NCI-H1048 (cell line): Measurements from ENCODE around the gene TNS1.

Experiments
- DNase-seq: peaks from one replicate; lab custom pipeline; 2025; lab: John Stamatoyannopoulos, UW

The TNS1 gene

DNA sequence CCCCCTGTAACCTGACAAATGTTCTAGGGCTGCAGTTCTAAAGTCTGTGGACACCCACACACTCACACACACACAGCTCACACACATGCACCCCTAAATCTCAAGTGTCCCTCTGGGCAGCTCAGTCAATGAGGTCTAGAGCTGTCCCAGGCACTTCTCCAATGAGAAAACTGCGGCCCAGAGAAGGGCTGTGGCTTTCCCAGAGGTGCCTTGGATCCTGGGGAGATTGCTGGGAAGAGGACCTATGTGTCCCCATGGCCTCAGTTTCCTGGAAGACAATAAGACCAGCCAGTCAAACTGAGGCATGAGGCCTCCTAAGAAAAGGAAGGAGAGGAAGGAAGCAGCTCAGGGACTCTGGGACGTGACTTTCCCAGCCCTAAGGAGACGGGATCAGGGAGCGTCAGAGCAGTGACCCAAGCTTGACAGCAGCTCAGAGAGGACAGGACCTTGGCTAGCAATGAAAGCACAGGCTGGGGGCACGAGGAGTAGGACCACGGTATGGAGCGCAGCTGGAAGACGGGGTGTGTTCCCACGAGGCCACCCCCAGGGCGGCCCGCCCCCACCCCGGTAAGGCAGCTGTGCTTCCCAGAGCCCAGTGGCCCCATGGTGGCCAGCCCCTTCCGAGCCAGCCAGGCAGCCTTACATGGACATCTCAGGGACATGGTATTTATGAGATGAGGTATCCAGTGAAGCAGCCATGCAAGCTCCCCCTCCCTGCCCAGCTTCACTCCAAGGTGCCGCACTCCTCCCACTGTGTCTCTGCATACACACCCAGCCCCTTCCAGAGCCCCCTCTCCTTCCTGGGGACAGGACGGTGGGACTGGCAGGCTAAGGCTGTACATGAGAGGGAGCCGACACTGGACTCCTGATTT is 46.0 kb downstream of the TNS1 start:
- DNase-seq: no peak

GRCh38 chr2:217955881-217956493 is 46.8 kb downstream of the TNS1 start:
- no peak for DNase-seq

GRCh38 chr2:217954971-217955740 is 47.6 kb downstream of the TNS1 start:
- DNase-seq: no peak

- no peak for DNase-seq
Measured at GRCh38 chr2:217954469-217954868, 48.3 kb downstream of the TNS1 start.

DNA sequence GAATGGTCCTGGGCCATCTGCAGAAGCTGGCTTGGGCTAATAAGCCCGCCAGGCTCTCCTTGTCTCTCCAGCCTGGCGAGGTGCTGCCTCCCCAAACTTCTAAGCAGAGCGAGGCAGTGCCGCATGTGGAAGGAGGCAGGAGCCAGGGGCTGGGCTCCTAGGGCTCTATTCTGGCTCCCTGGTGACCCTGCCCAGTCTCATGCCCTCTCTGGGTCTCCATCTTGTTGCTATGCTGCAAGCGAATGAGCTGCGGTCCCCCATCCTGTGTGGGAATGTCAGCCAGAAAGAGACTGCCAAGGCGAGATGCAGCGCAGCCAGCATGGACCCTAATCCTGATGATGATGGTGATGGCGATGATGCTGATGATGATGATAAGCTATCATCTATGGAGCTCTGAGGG is 48.7 kb downstream of the TNS1 start:
- DNase-seq: no peak

GRCh38 chr2:217953531-217953932 is 49.3 kb downstream of the TNS1 start:
- DNase-seq: no peak

DNA sequence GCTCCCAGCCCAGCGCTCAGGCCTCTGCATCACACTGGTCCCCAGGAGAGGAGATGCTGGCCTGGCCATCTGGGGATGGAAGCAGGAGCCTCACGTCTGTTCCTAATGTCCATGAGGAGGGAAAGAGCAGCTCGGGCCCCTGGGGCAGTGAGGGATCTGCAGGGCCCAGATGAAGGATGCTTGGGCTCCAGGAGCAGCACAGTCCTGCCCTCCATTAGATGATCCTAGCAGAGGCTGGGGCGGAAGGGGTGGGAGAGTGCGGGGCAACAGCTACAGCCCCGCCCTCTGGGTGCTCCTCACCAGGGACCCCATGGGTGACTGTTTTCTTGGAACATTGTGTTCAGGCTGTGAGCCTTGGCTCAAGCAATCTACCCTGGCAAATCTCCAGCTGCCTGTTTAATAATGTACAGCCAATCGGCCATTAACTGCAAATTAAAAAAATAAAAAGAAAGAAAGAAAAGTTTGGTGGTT is 49.7 kb downstream of the TNS1 start:
- no peak for DNase-seq

DNA sequence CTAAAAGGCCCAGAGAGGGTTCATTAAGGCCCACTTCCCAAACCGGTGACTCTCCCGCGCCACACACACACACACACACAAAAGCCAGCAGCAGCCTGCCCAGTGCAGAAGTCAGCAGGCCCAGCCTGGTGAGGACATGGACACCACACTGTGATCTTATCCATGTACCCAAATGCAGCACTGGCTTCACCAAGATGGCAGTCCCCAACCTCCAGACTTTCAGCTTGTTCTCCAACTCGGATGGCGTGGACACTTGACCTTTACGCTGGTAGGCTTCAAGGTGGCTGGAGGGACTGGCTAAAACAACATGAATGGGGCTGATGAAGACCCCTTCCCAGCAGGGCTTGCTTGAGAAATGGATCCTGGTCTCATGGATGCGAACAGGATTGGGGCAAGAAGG is 50.4 kb downstream of the TNS1 start:
- no peak for DNase-seq

- no peak for DNase-seq
Measured at GRCh38 chr2:217951521-217952247, 51.1 kb downstream of the TNS1 start.

DNA sequence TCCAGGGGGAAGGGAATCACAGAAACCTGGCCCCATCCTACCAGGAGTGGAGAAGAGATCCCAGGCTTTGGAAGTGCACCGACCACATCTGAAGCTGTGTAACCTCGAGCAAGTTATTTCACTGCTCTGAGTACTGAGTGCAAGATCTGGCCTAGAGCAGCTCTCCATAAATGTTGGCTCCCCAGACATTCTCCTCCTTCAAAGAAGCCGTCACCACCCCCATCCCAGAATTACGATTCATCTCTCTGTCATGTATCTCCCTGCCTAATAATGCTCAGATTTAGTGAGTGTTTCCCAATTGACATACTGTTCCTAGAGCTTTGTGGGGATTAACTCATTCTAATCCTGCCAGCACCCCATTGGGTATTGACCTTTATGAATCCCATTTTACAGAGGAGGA is 51.7 kb downstream of the TNS1 start:
- DNase-seq: no peak

- no peak for DNase-seq
Measured at GRCh38 chr2:217950401-217950871, 52.4 kb downstream of the TNS1 start.

- DNase-seq: no peak
Measured at GRCh38 chr2:217949447-217949846, 53.3 kb downstream of the TNS1 start.

GRCh38 chr2:217948897-217949296 is 53.9 kb downstream of the TNS1 start:
- no peak for DNase-seq

GRCh38 chr2:217948351-217948791 is 54.4 kb downstream of the TNS1 start:
- no peak for DNase-seq

DNA sequence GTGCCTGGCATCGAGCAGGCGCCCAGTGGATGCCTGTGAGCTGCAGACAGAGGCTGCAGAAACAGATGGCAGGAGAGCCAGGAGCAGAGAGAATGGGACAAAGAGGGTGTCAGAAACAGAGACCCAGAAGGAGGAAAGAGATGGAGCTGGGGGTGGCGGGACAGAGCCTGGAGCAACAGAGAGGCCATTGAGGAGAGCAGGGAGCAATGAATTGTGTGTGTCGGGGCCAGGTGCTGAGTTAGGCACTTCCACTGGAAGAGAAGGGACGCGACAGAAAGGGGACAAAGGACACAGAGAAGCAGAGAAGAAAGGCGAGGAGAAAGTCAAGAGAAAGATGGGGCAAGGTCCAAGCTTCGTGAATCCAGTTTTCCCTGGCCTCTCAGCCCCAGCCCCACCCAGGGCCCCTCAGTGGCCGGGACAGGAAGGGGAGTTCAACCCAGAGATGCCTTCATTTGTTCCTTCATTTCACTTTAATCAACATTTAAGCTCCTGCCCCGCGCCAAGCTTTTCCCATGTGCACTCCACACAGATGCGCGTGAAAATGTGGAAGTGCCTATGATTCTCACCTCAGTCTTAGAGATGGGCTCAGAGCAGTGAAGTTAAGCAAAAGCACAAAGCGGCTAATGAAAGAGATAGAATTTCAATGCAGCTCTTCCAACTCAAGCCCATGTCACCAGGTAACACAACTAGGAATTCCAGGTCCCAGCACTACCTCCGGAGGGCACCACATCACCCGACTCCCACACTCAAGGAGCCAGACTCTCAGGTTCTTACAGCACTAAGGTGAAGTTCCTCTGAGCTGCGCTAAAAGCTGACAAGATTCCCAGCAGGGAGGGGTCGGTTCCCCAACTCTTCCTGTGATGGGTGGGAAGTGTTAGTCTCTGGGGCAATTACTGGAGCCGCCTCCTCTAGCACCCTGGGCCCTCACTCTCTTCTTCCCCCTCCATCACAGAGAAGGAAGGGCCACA is 55.1 kb downstream of the TNS1 start:
- no peak for DNase-seq

DNA sequence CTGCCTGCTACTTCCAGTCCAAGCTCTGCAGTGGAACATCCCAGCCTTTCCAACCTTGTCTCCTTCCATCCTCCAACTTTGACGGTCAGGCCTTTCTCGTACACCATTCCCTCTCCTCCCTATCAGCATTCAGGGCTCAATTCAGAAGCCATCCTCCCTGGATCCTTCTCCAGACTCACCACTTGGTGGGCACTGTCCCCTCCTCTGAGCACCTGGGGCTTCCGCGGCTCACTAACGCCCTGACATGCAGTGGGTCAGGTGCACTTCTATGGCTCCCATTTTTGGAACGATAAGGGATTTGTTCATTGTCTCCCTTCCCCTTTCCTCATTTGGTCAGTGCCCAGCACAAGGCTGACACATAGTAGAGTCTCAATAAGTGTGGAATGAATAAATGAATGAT is 56.7 kb downstream of the TNS1 start:
- DNase-seq: no peak

DNA sequence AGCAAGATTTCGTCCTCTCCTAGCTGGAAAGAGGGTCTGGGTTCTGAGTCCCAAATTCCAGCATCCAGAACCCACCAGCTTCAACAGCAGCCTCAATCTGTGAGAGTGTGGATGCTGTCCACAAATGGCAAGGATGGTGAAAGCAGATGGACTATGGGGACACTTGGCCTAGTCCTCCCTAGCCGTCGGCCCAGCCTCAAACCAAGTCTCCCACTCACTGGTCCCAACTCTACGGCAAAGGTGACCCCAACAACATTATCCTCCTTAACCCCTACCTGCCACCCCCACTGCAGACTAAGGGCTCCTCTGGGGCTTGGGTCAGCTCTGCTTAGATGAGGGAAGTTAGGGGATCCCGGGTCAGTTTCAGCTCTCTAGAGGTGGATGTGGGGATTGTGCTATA is 57.3 kb downstream of the TNS1 start:
- DNase-seq: no peak

DNA sequence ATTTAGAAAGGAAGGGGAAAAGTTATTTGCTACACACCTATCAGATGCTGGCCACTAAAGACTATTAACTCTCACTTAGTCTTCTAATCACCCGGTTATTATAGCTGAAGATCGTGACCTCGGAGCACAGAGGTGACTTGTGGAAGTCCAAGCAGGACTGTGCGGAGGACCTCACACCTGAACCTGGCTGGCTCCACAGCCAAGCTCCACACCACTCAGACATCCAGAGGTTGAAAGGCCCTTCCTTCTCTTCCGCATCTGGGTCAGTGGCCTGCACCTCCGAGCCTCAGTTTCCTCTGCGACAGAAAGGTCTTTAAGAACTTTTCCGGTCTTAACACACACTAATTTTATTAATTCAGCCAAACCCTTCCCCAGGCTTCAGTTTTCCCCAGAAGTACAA is 57.9 kb downstream of the TNS1 start:
- DNase-seq: no peak

DNA sequence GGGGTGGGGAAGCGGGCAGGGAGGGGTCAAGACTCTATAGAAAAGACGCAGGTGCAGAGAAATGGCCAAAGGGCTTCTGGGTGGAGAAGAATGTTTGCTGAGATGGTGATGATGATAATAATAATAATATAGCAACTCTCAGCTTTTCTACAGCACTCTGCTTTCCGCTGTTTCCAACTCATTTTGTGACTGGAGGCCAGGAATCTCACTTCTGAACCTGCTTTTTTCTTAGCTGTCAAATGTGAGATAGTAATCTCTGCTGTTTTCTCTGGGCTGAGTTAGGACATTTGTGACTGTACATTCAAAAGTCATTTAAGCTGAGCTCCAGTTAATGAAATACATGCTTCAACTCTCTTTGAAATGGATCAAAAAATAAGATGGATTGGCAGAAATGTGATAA is 58.4 kb downstream of the TNS1 start:
- DNase-seq: no peak

DNA sequence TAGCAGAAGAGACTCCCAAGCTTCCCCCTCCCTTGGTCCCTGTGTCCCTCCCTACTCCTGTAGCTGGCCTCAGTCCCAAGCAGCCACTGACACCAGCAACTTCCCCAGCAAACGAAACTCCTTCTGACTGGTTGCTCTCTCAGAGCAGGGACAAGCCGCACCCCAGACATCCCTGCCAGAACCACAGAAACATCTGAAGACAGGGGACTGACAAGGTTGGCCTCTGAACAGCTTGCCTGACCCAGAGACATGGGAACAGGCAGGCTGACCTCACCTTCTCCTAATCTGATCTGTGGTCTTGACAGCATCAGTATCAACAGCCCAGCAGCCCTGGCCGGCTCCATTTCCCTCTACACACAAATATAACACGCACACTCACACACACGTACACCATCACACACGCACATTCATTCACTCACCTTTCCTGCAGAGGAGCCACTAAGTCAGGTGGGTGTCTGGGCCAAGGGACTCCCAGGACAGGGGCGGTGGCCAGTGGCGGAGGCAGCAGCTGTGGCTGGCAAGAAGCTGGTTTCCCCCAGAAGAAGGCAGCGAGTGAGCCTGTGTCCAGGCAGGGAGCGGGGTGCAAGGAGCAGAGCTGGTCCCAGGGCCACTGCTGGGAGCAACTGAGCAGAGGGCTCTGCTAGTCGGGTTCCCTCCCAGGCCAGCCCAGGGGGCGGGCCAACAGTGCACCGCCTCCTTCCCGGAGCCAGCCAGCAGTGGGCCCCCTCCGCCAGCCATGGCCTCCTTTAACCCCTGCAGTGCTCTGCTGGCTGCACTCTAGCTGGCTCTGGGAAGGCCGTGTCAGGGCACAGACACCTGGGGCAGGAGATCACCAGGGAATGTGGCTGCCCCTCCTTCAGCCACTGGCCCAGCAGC is 59.1 kb downstream of the TNS1 start:
- DNase-seq: no peak
